Hematopoietic multipotent progenitor cell treated with erythropoietin and hydrocortisone succinate and interleukin-3 and kit ligand, for 6 days (in vitro differentiated cells): ENCODE results near the gene SNAP25.

Source experiments
- DNase-seq: peaks from one replicate; pipeline ENCODE4 v3.0.0-alpha.2; 2015

The SNAP25 gene

DNA sequence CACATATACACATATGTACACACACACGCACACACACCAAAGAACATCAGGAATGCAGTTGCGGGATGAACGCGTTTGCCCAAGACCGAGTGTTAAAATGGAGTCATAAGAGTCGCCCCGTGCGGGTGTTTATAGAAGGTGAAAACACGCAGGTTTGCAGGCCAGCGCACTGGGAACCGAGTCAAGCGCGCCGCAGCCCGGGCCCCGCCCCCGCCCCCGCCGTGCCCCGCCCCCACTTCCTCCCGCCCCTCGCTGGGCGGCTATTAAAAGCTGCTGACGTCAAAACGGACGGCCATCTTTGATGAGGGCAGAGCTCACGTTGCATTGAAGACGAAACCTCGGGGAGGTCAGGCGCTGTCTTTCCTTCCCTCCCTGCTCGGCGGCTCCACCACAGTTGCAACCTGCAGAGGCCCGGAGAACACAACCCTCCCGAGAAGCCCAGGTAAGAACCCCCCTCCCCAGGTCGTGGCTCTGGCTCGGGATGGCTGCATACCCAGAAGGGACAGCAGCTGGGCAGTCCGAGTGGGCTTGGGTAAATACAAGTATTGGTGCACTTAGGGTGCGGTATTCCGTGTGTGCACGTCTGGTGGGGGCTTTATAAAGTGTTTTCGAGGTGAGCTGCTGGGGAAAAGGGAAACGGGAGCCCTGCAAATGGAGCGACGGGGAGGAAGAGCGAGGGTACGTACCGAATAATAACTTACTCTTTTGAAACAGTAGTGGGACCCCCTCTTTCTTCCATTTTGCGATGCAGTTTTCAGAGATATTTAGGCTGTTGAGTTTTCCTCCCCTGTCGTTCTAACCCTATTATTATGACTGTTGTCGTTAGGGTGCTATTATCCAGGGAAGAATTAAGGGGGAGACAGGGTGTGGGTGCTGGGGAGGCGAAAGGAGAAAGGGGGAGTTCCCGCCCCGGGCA, at the start of gene SNAP25:
TSS of gene SNAP25 (plus strand) at position 295 of the 916 bp plus-strand sequence. CDS start 56,662 bp downstream, outside the sequence.
- peak; percentile 80 for DNase-seq

DNA sequence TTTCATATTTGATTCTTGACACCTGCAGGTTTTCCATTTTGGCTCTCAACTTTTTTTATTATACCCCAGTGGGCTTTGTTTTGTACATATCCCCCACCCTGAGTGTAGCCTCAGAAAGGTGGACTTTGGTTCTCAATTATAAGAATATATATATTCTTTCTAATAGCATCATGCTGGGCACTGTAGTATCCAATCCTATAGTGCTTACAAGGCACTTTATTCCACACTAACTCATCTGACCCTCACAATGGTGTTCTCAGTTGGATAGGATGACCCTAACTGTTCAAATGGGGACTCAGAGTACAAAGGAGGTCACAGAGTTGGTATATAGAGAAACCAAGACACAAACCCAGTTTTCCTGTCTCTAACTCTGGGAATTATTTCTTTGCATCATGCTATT, 48.9 kb upstream of the SNAP25 start:
- no peak for DNase-seq

DNA sequence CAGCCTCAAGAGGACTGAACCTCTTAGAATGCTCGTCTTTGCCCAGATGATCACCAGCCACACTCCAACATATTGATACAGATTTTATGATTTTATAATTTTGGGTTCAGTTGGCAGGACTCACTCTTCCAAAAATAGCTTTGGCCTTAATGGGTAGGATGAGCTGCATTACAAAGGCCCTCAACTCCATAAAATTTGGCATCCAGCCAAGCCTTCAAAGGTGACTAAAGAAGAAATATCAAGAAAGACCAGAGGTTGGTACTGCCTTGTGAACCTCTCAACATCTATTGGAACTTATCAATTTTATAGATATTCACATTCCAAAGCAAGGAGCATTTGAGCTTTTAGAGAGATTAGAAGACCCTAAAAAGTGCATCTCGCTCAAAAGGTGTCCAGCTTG, 48.4 kb upstream of the SNAP25 start:
- DNase-seq: no peak

DNA sequence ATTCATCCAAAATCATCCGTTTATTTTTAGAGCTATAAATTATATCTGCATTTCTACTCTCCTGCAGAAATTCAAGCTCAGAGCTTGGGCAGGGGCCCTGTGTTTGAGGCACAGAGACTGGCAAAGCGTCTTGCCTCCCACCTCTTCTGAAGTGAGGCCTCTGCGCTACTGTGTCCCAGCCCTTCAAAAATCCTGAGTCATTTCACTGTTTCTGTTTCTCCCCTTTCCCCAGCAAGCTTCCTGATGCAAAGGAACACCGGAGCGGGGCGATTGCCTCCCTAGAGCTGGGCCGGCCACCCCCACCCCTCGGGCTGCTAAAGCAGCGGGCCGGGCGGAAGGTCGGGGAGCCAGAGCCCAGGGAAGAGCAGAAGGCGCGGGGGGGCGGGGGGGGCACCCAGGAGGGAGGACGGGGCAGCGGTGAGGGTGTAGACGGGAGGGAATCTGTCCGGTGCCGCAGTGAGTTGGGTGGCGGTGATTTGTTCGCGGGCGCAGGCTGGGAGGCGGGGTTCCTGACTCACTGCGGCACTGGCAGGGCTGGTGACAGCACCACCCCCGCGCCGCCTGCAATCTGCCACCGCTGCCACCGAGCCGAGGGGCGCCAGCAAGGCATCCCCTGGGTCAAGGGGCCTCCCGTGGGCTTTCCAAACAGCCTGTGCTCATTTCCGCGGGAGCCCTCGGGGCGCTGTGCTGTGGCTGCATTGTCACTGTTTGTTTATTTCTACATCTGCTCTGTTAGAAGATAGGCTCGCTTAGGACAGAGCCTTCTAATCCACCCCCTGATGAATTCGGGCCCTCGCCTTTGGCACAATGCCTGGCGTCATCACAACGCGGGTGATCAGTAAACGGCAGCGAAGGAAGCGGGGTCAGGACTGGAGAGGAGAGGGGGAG, 46.5 kb upstream of the SNAP25 start:
- no peak for DNase-seq

DNA sequence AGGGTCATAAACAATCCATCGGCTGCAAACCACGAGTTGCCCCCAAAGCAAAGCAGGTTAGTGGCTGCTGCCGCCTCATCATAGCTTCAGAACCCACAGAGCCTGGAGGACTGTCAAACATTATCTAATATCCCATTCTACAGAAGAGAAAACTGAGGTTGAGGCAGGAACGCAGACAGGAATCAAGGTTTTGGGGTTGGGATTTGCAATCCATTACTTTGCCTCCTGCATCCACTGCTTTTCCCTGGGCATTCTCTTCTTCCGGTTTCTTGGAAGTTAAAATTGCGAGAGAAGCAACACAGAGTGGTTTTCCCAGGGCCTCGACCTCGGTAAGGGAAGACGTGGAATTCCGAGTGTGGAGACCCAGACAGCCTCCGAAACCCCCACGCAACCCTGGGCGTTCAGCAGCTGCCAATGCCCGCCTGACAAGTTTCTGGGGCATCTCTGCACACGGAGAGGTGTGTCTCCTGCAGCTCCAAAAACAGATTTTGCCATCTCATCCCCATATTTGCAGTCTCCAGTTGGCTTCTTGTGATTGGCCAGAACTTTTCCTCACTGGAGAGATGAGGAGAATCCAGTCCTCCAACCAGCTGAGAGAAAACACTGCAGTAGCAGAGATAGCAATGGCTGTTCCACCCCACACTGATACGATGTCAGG, 45.5 kb upstream of the SNAP25 start:
- no peak for DNase-seq

DNA sequence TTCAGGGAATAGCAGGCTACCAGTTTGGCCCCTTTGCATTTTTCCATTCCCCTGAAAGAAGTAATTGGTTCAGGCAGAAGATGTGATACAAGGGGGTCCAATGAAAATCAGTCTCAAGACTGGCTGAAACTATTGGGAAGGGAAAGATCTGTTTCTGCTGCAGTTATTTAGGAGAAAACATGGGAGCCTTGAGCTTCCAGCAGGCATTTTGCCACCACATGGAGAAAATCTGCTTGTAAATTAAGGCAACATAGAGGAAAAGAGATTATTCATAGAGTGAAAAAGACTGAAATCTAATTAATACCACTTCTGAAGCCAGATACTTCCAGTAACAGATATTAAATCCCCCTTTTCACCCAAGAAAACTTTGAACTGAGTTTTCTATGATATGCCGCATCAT, 44.2 kb upstream of the SNAP25 start:
- no peak for DNase-seq

DNA sequence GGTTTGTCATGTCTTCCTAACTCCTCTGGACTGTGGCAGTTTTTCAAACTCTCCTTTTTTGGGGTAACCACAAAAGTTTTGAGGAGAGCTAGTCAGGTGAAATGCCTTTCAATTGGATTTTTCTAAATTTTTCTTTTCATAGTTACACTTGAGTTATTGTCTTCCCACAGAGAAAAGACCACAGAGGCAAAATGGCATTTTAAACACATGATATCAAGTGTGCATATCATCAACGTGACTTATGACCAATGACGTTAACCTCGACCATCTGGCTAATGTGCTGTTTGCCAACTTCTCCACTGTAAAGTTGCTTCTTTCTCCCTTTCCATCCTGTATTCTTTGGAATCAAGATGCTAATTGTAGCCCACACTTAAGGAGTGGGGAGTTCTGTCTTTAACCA, 41.3 kb upstream of the SNAP25 start:
- no peak for DNase-seq

DNA sequence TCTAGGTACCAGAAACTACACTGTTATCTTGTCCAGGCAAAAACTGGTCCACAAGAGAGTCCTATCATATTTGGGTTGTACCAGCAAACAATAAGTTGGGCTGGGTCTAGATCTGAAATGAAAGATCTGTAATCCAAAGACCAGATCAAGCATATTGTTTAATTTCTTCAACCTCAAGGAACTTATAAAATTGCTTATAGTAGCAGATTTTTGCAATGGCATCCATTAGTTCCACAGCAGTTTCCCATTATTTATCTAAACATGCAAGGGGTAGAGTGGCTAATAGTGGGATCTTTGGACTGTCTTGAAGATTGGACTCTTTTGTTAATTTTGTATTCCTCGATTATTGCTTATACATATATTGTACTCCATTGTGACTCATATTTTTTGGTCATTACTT, 40.5 kb upstream of the SNAP25 start:
- no peak for DNase-seq

DNA sequence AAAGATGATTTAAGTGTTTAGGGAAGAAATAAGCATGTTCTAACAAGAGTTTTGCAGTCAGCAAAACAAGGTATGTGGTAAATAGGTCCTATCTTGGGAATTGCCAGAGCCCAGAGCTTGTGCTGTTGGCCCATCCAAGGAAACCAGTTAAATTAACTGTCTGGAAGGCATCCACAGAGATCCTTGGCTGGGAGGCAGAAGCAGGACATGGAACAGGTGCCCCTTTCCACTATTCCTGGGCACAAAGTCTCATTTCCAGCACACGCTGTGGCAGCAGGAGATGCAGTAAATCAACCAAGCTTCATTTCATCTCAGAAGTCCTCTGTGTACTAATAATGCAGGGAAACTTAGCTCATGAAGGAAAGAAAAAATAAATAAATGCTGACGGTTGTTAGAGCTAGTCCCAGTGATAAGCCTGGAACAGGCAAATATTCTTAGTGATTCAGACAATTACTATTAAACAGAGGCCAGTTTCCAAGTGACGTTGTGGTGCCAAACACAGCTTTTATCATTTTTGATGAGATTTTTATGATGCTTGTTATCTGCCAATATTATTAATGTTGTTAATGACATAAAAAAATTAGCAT, 39.8 kb upstream of the SNAP25 start:
- DNase-seq: no peak

DNA sequence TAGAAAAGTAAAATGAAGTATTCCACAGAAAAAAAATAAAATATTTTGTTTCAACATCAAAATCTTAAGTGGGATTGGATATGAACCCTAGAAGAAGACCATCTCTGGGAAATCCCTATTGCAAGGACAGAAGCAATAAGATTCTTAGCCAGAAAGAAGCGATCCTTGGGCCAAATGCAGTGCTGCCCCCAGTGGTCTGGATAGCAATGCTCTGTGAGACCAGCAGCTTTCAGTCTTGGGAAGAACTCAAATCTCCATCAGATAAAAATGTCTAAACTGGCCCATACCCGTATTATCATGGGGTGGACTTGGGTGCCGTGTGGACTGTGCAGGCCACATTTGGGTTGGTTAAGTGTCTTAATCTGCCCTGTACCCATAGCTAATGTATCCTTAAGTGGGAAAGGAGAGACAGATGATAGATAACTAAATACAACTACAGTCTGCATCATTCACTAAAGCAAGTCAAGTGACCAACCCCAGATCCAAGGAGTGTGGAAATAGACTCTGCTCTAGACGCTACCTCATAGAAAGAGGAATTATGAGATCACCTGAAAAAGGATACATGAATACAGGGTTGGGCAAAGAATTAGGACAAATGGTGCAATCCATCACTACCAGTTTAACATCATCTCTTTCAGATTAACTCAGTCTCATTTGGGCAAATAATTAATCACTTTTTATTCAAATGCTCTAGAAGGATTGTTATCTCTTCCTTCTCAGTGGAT, 38.9 kb upstream of the SNAP25 start:
- peak; percentile 17 for DNase-seq

DNA sequence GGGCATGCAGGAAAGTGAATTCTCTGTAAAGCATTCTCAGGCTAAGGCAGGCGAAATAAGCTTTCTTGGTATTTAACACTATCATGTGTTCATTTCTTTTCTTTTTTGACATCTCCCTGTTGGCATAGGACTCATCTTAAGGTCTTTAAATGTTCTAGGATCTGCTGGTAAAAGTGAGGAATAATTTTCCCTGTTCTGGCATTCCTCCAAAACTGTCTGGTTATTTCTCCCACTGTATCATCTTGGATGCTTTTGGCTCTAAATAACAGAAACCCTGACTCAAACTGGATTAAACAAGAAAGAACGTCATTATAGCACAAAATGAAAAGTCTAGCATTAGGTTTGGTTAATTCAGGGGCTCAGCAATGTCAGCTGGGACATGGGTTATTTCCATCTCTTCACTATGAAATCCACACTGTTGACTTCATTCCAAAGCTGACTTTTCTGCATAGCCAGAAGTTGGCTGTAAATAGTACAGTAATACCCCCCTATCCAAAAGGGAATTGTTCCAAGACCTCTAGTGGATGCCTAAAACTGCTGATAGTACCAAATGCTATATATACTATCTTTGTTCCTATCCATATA, 37.9 kb upstream of the SNAP25 start:
- no peak for DNase-seq

DNA sequence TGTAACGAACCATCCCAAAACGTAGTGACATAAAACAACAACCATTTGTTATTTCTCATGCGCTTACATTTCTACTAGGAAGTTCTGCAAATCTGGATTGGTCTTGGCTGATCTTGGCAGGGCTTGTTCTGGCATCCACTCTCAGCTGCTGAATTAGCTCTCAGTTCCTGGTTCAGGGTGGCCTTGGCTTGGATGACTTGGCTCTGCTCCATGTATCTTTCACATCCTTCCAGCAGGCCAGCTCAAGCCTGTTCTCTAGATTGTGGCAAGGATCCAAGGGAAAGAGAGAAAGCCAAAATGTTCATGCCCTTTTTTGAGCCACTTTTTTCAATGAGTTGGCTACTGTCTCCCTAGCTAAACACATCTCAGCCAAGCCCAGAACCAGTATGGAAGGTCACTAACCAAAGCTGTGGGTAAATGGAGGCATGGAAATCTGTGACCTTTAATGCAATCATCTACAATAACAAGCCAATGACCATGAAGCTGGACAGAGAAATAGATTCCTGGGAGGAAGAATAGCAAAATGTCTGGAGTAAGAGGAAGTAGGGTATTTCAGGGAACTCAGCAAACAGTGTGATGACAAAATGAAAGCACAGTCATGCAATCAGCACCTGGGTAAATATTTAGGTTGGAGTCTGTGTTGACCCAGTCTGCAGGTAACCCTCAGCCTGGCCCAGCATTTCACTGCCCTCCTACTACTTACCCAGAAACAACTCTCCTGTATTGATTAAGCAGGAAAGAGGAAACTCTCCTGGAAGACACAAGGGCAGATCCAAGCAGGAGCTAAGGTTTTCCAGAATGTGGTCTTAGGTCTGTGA, 32.7 kb upstream of the SNAP25 start:
- no peak for DNase-seq

DNA sequence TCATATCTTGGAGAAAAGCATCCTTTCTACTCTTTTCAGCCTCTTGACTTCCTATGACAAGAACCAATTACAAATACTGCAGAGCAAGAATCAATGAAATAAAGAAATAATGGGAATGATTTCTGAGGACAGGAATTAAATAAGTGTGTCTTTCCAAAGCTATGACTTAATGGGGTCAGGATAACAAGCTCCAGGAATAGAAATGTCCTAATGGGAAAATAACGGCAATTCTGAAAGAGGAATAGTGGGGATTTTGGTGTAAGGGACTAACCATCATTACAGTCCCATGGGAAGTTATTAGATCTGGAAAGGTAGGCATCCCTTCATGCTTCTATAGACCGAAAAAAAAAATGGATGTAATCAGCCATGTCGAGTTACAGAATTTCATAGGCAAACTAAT, 28.2 kb upstream of the SNAP25 start:
- DNase-seq: no peak

DNA sequence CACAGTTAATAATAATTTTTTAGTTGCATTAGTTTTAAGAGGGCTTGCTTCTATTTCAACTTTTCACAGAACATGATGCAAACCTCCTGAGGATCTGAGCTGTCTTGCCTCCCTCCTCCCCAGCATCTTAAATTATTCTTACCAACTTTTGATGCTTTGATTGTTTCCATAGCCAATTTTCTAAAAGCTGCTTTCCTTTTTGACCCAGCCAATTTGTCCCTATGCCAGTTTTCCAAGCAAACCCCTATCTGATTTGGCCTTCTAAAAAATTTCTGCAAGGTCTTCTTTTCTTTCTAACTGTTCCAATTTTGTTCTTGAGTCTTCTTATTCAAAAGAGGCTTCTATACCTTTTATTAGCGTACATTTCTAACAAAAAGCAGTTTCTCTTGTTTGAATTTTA, 26.5 kb upstream of the SNAP25 start:
- DNase-seq: no peak

DNA sequence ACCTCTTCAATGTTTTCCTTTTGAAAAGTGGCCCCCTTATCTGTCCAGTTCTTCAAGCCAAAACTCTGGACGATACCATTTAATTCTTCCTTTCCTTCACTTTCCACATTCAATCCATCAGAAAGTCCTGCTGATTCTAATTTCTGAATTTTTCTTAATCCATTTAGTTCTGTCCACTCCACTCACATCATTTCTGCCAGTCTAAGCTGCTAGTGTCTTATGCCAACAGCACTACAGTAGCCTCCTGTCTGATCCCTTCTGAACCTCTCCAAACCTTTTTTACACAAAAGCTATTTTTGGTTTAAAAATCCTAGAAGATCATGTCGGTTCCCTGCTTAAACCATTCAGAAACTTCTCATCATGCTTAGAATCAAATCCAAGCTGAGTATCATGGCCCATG, 24.5 kb upstream of the SNAP25 start:
- DNase-seq: no peak

DNA sequence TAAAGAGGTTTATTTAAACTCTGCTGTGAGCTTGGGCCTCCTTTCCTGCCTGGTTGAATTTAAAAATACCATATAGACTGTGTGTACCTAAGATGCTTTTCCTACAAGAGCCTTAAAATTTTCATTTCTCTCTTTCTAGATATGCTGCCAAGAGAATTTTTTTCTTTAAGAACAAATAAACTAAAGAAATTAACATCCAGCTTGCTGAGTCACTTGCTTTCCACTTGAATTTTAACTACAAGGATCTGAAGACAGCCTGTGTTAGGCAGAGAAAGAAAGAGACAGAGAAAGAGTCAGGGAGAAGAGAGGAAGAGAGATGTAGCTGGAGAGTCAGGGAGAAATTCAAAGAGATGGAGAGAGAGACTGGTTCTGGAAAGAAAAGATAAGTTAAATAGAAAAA, 18.3 kb upstream of the SNAP25 start:
- DNase-seq: no peak

DNA sequence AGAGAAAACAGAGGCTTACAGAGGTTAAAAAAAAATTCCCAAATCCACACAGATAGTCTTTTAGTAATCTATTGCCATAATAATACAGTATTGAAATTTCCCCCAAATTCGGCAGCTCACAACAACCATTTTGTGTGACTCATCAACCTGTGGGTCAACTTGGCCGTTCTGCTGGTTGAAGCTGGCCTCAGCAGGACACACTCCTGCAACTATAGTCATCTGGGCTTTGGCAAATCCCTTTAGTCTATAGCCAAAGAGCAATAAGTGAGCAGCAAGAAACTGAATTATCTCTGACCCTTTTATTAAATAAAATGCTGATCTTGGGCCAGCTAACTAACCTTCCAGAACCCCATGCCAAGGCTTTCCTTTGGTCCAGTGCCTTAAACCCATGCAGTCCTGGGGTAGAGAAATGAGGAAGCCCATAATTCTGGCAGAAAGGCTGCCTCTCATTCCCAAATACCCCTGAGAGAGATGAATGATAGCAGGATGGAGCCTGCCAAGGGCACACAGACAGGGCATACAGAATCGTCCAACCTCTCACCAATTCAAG, 17.2 kb upstream of the SNAP25 start:
- no peak for DNase-seq

DNA sequence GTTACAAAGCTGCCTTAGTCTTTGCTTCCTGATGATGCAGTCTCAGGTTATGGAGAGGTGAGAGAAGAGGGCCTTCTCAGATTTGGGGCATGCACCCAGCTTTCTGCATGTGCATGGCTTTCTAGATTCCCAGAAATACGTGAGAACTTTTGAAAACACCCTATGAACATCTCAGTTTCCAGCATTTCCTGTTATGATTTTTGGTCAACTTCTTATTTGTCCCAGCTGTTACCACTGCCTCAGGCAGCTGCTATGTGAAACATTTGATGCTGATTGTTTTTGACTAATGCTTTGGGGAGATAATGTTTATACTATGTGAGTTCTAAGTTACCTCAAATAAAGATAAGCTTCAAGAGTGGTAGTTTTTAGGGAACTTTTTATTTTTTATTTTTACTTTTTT, 9.5 kb upstream of the SNAP25 start:
- no peak for DNase-seq

DNA sequence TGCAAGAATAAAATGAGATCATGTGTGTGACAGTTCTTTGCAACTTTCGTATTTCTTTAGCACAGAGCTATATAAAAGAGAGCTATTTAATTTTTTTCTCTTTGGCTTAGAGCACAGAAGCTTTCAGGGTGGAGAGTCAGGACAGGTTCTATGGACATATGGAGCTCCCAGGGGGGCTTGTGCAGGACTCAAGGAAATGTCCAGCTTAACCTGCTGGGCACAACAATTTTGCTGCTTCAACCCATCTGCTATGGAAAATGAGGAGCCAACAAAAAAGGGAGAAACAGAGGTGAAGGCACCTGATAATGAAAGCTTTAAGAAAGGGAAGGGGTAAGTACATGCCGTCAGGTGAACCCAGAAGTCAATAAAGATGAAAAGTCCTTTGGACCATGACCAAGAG, 5.1 kb upstream of the SNAP25 start:
- no peak for DNase-seq

DNA sequence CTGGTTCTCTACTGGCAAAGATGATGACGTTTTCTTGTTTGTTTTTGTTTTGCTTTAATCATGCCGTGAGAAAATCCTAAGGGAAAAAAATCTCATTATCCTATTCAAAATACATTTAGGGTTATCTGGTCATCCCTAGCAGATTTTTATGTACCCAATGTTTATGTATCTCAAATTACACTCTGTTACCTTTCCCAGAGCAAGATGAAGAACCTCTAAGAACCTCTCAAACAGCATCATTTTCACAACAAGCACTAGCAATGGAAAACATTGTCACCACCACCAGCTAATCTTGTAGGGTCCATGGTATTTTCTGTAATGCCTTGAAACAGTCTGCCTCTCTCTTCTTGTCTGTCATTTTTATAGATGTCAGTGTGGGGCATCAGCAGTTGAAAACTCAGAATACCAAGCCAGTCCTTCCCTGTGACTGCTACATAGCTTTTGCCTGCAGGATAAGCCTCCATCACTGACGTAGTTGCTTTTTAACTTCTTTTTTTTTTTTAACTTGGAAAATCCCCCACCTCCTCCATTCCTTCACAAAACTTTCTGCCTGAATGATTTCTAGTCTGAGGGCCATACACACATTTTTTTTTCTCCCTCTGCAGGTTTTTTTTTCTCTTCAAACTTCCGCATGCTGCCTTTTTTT, 2.4 kb upstream of the SNAP25 start:
- no peak for DNase-seq
